ENCODE results near the gene PDE4D.
"Not testable (repeated sequence)": the region's sequence is repeated elsewhere in the genome, so short reads cannot be mapped to it uniquely, and the experiment has no call there.

The PDE4D gene

GRCh38 chr5:59600998-59601397, 292.5 kb downstream of the PDE4D start:
- FAIRE-seq: no peak

- FAIRE-seq: no peak
Measured at GRCh38 chr5:59600153-59600552, 293.4 kb downstream of the PDE4D start.

GRCh38 chr5:59599729-59600128, 293.8 kb downstream of the PDE4D start:
- FAIRE-seq: no peak

GRCh38 chr5:59598547-59598874, 295.0 kb downstream of the PDE4D start:
- no peak for FAIRE-seq

GRCh38 chr5:59597690-59598546, 295.6 kb downstream of the PDE4D start:
- no peak for FAIRE-seq

- no peak for FAIRE-seq
Measured at GRCh38 chr5:59596586-59597350, 296.8 kb downstream of the PDE4D start.

- not testable (repeated sequence) for FAIRE-seq
Measured at GRCh38 chr5:59594118-59594517, 299.4 kb downstream of the PDE4D start.

- no peak for FAIRE-seq
Measured at GRCh38 chr5:59593439-59594007, 300.0 kb downstream of the PDE4D start.

GRCh38 chr5:59592101-59592500, 301.4 kb downstream of the PDE4D start:
- no peak for FAIRE-seq

- no peak for FAIRE-seq
Measured at GRCh38 chr5:59591162-59591561, 302.4 kb downstream of the PDE4D start.

- no peak for FAIRE-seq
Measured at GRCh38 chr5:59588922-59589321, 304.6 kb downstream of the PDE4D start.

- no peak for FAIRE-seq
Measured at GRCh38 chr5:59587489-59588337, 305.8 kb downstream of the PDE4D start.

- FAIRE-seq: no peak
Measured at GRCh38 chr5:59586841-59587240, 306.7 kb downstream of the PDE4D start.

GRCh38 chr5:59584858-59585846, 308.4 kb downstream of the PDE4D start:
- FAIRE-seq: no peak

- FAIRE-seq: no peak
Measured at GRCh38 chr5:59583810-59584562, 309.5 kb downstream of the PDE4D start.

- FAIRE-seq: no peak
Measured at GRCh38 chr5:59583151-59583809, 310.2 kb downstream of the PDE4D start.

GRCh38 chr5:59582746-59583145, 310.8 kb downstream of the PDE4D start:
- FAIRE-seq: no peak

GRCh38 chr5:59579824-59580167, 313.7 kb downstream of the PDE4D start:
- FAIRE-seq: no peak

- FAIRE-seq: no peak
Measured at GRCh38 chr5:59579101-59579823, 314.3 kb downstream of the PDE4D start.

- FAIRE-seq: no peak
Measured at GRCh38 chr5:59577485-59577884, 316.0 kb downstream of the PDE4D start.

All from TTC549 (cell line).